BJ (cell line): Measurements from ENCODE around the gene RAB43. TPM values are rescaled to one million over a fixed set of nuclear protein-coding genes. Genes with fewer than 3 reads are reported as not detected.
"Not testable (repeated sequence)": the region's sequence is repeated elsewhere in the genome, so short reads cannot be mapped to it uniquely, and the experiment has no call there.

Source experiments
- CTCF ChIA-PET: fragments of 350-600 bp; formaldehyde crosslinking; extraction: SDS; loops from one replicate; lab custom pipeline; 2021; ENCODE audit warnings: antibody characterized with exemption, inconsistent platforms; lab: Yijun Ruan, JAX
- POLR2A ChIA-PET: fragments of 300-600 bp; sonication (Branson Sonifier 250); formaldehyde crosslinking; extraction: SDS; loops from one replicate; lab custom pipeline; 2021; ENCODE audit warnings: antibody characterized with exemption; lab: Charles Lee
- DNase-seq: peaks from one replicate; pipeline ENCODE4 v3.0.0-alpha.2; 2011; ENCODE audit warnings: low read depth
- H3K27me3 ChIP-seq: 2 replicates; pipeline ENCODE4 v1.6.0; 2011; ENCODE audit warnings: low read length; ENCODE audit not compliant: control insufficient read depth, insufficient read depth
- H3K36me3 ChIP-seq: 2 replicates; pipeline ENCODE4 v1.5.1; 2011; ENCODE audit warnings: low read length; ENCODE audit not compliant: control insufficient read depth, insufficient read depth
- H3K4me3 ChIP-seq: 2 replicates; pipeline ENCODE4 v1.5.1; 2011; ENCODE audit warnings: low read depth, mild to moderate bottlenecking, control low read depth, low read length
- CTCF ChIP-seq: IDR thresholded peaks from 2 replicates; pipeline ENCODE4 v1.5.1; 2011; ENCODE audit warnings: low read depth, mild to moderate bottlenecking, control low read depth, inconsistent platforms, low read length, moderate library complexity; ENCODE audit not compliant: insufficient read depth
- polyA plus RNA-seq: library from polyadenylated mRNA; depleted of rRNA; stranded (reverse); fragments of >200 nt; gene quantifications from 2 replicates; pipeline ENCODE4 v1.2.3, GENCODE V29; 2011

Gene RAB43
- polyA plus RNA-seq, 1 experiment: 16.1 TPM

GRCh38 chr3:129161860-129162271 is 40.3 kb upstream of the RAB43 start:
- ChIA-PET CTCF (interaction anchor here (0.7 to 2.1 kb wide), 12 partner anchors 9 to 544 kb away, joined by 3 to 35 read pairs (median 4); no protein-coding TSS in a partner anchor), POLR2A (interaction anchor here (0.6 kb wide), 1 partner anchor 13 kb away, joined by 5 read pairs; no protein-coding TSS in a partner anchor)
- Histone ChIP-seq H3K27me3 (no peaks in the 10 kb centered on the region), H3K36me3 (peaks cover 9% of the 10 kb centered on the region), H3K4me3 (peak overlapping the region; percentile 83)
- no peak for TF ChIP-seq CTCF
- no peak for DNase-seq

GRCh38 chr3:129160891-129161859 is 39.6 kb upstream of the RAB43 start, which contains the start of gene ISY1:
ISY1 (minus strand) TSS chr3:129161063; CDS start chr3:129160975, 88 bp downstream.
- ChIA-PET CTCF (interaction anchor here (0.7 to 2.1 kb wide), 11 partner anchors 9 to 543 kb away, joined by 3 to 35 read pairs (median 4); no protein-coding TSS in a partner anchor), POLR2A (interaction anchor here (0.6 kb wide), 1 partner anchor 13 kb away, joined by 5 read pairs; no protein-coding TSS in a partner anchor)
- TF ChIP-seq CTCF: peak; percentile 91
- peak within 1 kb of the TSS; percentile 83 for H3K4me3 ChIP-seq
- H3K36me3 ChIP-seq: peaks cover 7% of the 10 kb centered on the region
- DNase-seq: peak; percentile 65
- no peaks in the 10 kb centered on the region for H3K27me3 ChIP-seq

GRCh38 chr3:129144786-129145185 is 23.2 kb upstream of the RAB43 start:
- no peak for TF ChIP-seq CTCF
- DNase-seq: no peak
- peaks cover 5% of the 10 kb centered on the region for H3K36me3 ChIP-seq
- no peak overlapping the region for H3K4me3 ChIP-seq
- CTCF ChIA-PET: interaction anchor here (0.8 to 2.0 kb wide), 4 partner anchors 11 to 174 kb away, joined by 3 to 8 read pairs (median 5); no protein-coding TSS in a partner anchor
- POLR2A ChIA-PET: no interaction called here
- H3K27me3 ChIP-seq: no peaks in the 10 kb centered on the region

- CTCF ChIA-PET, H3K27me3 ChIP-seq: not testable (repeated sequence)
Observed at GRCh38 chr3:129141011-129141410, 19.4 kb upstream of the RAB43 start.

GRCh38 chr3:129139911-129140310 is 18.3 kb upstream of the RAB43 start:
- no peak for TF ChIP-seq CTCF
- H3K36me3 ChIP-seq: peaks cover 7% of the 10 kb centered on the region
- CTCF ChIA-PET: no interaction called here
- H3K27me3 ChIP-seq: no peaks in the 10 kb centered on the region
- H3K4me3 ChIP-seq: no peak overlapping the region
- no peak for DNase-seq
- POLR2A ChIA-PET: no interaction called here

More at GRCh38 chr3:129141011-129141410, 19.4 kb upstream of the RAB43 start:
- POLR2A ChIA-PET, DNase-seq, H3K4me3 ChIP-seq, H3K36me3 ChIP-seq: not testable (repeated sequence)

GRCh38 chr3:129136275-129136674 is 14.7 kb upstream of the RAB43 start:
- H3K27me3 ChIP-seq, DNase-seq, CTCF ChIA-PET, H3K4me3 ChIP-seq, POLR2A ChIA-PET: not testable (repeated sequence)
- peaks cover 20% of the 10 kb centered on the region for H3K36me3 ChIP-seq
